ENCODE results near the gene STXBP5. TPM values are rescaled to one million over a fixed set of nuclear protein-coding genes. Genes with fewer than 3 reads are reported as not detected.

The STXBP5 gene
- total and polyA plus RNA-seq, 2 of the 13 experiments (the other 11 are each of a cell fraction or from before 2014, with no cell fraction given): 8.8 to 19.4 TPM

DNA sequence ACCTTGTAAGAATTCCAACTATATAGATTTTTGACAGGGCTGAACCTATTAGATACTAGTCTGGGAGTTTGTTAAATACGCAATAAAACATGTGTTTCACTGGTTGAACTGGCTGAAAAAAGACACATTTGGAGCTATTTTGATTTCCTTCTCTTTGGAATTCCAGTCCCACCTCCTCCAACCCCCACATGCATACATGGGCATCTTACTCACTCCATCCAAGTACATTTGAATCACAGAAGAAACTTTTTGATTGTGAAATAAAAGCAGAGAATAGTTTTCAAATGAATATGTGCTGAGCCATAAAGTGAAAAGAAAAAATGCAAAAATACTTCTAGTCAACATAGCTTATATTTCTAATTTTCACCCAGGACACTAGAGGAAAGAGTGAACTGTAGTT lies 33.9 kb upstream of the STXBP5 start:
- no peaks in the 10 kb centered on the region for H3K36me3 ChIP-seq (replicated peaks in 1 of 2; ENCODE audit: control insufficient read depth in 1 of 2, insufficient read depth in 2 of 2, low read length in 2 of 2)
- no peaks in the 10 kb centered on the region for H3K79me2 ChIP-seq (ENCODE audit: insufficient read depth, low read length)
- H3K9ac ChIP-seq (ENCODE audit: insufficient read depth, low read depth, low read length): no peak overlapping the region
- no peak overlapping the region for H2AFZ ChIP-seq (ENCODE audit: low read length)
- no peak for FAIRE-seq
- ChIA-PET CTCF (ENCODE audit: low intra/inter-chr PET ratio, low total read pairs) (no interaction called here), POLR2A (no interaction called here)
- no peak overlapping the region for H3K27ac ChIP-seq (ENCODE audit: extremely low read length, insufficient read depth, low read length)
- intact Hi-C loops (cut with micrococcal nuclease; ENCODE audit: unreplicated experiment) (no loop called here), in situ Hi-C loops (cut with HindIII; ENCODE audit: extremely low pct_ligation_motif_present, low pct_unique_long_range_greater_than_20kb) (no loop called here)
- H4K20me1 ChIP-seq (ENCODE audit: insufficient read depth, low read length): no peaks in the 10 kb centered on the region
- no TSS peak for BruUV-seq (replicated peaks)
- H3K27me3 ChIP-seq (ENCODE audit: control insufficient read depth in 1 of 2, insufficient read depth in 2 of 2, low read length in 2 of 2): no peaks in the 10 kb centered on the region
- WGBS (ENCODE audit: low lambda C conversion rate): 47% methylated on average over 1 of the region's 1 CpG
- no peak overlapping the region for H3K4me2 ChIP-seq (ENCODE audit: low read depth, low read length)
- TF ChIP-seq ZKSCAN5 (CRISPR knock-in tag; IDR thresholded peaks at IDR 0.05) (no peak), NBN (conservative IDR thresholded peaks at IDR 0.05) (no peak), PAWR (CRISPR knock-in tag; IDR thresholded peaks at IDR 0.05; ENCODE audit: borderline replicate concordance) (no peak), KLF13 (CRISPR knock-in tag; IDR thresholded peaks at IDR 0.05) (no peak), ZNF839 (CRISPR knock-in tag; IDR thresholded peaks at IDR 0.05; ENCODE audit: borderline replicate concordance) (no peak), ATF1 (CRISPR knock-in tag; IDR thresholded peaks at IDR 0.05) (no peak)
- H3K4me1 ChIP-seq (ENCODE audit: insufficient read depth, low read length): no peaks in the 10 kb centered on the region
- no peak for ATAC-seq
- no peaks in the 10 kb centered on the region for H3K9me3 ChIP-seq (ENCODE audit: low read length)
- H3K4me3 ChIP-seq (replicated peaks in 1 of 3; ENCODE audit: insufficient read depth in 1 of 3, low read depth in 2 of 3, low read length in 3 of 3): no peak overlapping the region
- no peak for DNase-seq (ENCODE audit: low spot score)

DNA sequence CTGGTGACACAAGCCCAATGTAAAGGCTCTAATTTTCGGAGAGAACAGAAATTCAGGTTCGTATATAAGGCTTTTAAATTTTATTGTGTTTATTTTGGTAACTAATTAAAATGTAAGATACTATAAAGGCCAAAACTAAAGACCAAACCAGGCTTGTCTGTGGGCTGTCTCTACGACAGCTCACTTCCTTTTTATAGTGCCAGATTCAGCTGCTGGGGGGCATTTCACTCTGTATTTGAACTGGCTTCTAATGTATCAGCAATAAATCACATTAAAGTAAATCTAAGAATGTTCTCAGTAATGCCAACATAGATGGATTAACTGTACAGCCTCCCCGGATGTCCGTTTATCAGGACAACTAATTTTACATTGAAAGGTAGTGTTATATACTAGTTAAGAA lies 31.1 kb upstream of the STXBP5 start:
- CTCF ChIA-PET (ENCODE audit: low intra/inter-chr PET ratio, low total read pairs): no interaction called here
- Histone ChIP-seq H3K27ac (ENCODE audit: extremely low read length, insufficient read depth, low read length) (no peak overlapping the region), H3K4me1 (ENCODE audit: insufficient read depth, low read length) (no peaks in the 10 kb centered on the region), H3K36me3 (replicated peaks in 1 of 2; ENCODE audit: control insufficient read depth in 1 of 2, insufficient read depth in 2 of 2, low read length in 2 of 2) (no peaks in the 10 kb centered on the region), H3K27me3 (ENCODE audit: control insufficient read depth in 1 of 2, insufficient read depth in 2 of 2, low read length in 2 of 2) (no peaks in the 10 kb centered on the region), H4K20me1 (ENCODE audit: insufficient read depth, low read length) (no peaks in the 10 kb centered on the region), H3K79me2 (ENCODE audit: insufficient read depth, low read length) (no peaks in the 10 kb centered on the region), H3K4me3 (replicated peaks in 1 of 3; ENCODE audit: insufficient read depth in 1 of 3, low read depth in 2 of 3, low read length in 3 of 3) (no peak overlapping the region), H3K9me3 (ENCODE audit: low read length) (no peaks in the 10 kb centered on the region), H2AFZ (ENCODE audit: low read length) (no peak overlapping the region), H3K9ac (ENCODE audit: insufficient read depth, low read depth, low read length) (no peak overlapping the region), H3K4me2 (ENCODE audit: low read depth, low read length) (no peak overlapping the region)
- DNase-seq (ENCODE audit: low spot score): no peak
- intact Hi-C loops (cut with micrococcal nuclease; ENCODE audit: unreplicated experiment) (no loop called here), in situ Hi-C loops (cut with HindIII; ENCODE audit: extremely low pct_ligation_motif_present, low pct_unique_long_range_greater_than_20kb) (no loop called here)
- 5% methylated on average over 5 of the region's 5 CpGs for WGBS (ENCODE audit: low lambda C conversion rate)
- no TSS peak for BruUV-seq (replicated peaks)
- POLR2A ChIA-PET: no interaction called here
- FAIRE-seq: no peak
- ATAC-seq: no peak
- TF ChIP-seq, protein P1, sequence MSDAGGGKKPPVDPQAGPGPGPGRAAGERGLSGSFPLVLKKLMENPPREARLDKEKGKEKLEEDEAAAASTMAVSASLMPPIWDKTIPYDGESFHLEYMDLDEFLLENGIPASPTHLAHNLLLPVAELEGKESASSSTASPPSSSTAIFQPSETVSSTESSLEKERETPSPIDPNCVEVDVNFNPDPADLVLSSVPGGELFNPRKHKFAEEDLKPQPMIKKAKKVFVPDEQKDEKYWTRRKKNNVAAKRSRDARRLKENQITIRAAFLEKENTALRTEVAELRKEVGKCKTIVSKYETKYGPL (CRISPR knock-in tag; IDR thresholded peaks at IDR 0.05): no peak
- TF ChIP-seq ZSCAN9 (CRISPR knock-in tag; IDR thresholded peaks at IDR 0.05; ENCODE audit: borderline replicate concordance): no peak
- no peak for TF ChIP-seq ZNF180 (CRISPR knock-in tag; IDR thresholded peaks at IDR 0.05; ENCODE audit: borderline replicate concordance, low read depth)
- TF ChIP-seq CEBPB (IDR thresholded peaks at IDR 0.05; ENCODE audit: borderline replicate concordance, low read depth, low read length): no peak
- TF ChIP-seq, protein P2, sequence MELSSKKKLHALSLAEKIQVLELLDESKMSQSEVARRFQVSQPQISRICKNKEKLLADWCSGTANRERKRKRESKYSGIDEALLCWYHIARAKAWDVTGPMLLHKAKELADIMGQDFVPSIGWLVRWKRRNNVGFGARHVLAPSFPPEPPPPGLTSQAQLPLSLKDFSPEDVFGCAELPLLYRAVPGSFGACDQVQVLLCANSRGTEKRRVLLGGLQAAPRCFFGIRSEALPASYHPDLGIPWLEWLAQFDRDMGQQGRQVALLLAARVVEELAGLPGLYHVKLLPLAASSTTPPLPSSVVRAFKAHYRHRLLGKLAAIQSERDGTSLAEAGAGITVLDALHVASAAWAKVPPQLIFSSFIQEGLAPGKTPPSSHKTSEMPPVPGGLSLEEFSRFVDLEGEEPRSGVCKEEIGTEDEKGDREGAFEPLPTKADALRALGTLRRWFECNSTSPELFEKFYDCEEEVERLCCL (CRISPR knock-in tag; IDR thresholded peaks at IDR 0.05; ENCODE audit: borderline replicate concordance): no peak
- no peak for TF ChIP-seq PLRG1 (conservative IDR thresholded peaks at IDR 0.05)
- TF ChIP-seq, protein P3, sequence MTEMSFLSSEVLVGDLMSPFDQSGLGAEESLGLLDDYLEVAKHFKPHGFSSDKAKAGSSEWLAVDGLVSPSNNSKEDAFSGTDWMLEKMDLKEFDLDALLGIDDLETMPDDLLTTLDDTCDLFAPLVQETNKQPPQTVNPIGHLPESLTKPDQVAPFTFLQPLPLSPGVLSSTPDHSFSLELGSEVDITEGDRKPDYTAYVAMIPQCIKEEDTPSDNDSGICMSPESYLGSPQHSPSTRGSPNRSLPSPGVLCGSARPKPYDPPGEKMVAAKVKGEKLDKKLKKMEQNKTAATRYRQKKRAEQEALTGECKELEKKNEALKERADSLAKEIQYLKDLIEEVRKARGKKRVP (CRISPR knock-in tag; IDR thresholded peaks at IDR 0.05): no peak
- no peak for TF ChIP-seq GATAD1 (CRISPR knock-in tag; IDR thresholded peaks at IDR 0.05)
- no peak for TF ChIP-seq NFRKB (IDR thresholded peaks at IDR 0.05)
- TF ChIP-seq BORCS8-MEF2B (CRISPR knock-in tag; IDR thresholded peaks at IDR 0.05): no peak
- TF ChIP-seq ZNF224 (CRISPR knock-in tag; IDR thresholded peaks at IDR 0.05): no peak
- no peak for TF ChIP-seq ZNF567 (CRISPR knock-in tag; IDR thresholded peaks at IDR 0.05; ENCODE audit: borderline replicate concordance)
